DMS79 (cell line): ENCODE measurements around the gene MFAP4.

Experiments
- DNase-seq: peaks from one replicate; lab custom pipeline; 2025; lab: John Stamatoyannopoulos, UW

Gene MFAP4

DNA sequence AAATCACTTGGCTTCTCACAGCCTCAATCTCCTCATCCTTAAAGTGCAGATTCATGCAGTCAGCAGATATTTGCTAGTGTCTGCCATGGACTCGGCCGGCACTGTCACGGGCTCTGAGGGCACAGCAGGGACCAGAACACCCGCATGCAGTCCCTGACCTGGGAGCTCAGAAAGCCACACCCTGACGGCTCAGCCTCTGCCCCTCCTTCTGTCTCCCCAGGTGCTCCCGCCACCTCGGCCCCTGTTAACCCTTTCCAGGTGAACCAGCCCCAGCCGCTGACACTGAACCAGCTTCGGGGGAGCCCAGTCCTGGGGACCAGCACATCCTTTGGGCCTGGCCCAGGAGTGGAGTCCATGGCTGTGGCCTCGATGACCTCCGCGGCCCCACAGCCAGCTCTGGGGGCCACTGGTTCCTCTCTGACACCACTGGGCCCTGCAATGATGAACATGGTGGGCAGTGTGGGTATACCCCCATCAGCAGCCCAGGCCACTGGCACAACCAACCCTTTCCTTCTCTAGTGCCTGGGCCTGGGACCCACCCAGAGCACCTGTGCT, 53.2 kb downstream of the MFAP4 start:
- no peak for DNase-seq
